Activated B cell treated with CpG ODN at 0.5 μM for 24 hours (primary cell): ENCODE data around the gene THOC2. TPM values are rescaled to one million over a fixed set of nuclear protein-coding genes. Genes with fewer than 3 reads are reported as not detected.
"Not testable (repeated sequence)": the region's sequence is repeated elsewhere in the genome, so short reads cannot be mapped to it uniquely, and the experiment has no call there.

Experiments used
- ATAC-seq: fragments of 200-7000 bp; cut with Tn5 transposase; one replicate; pipeline ENCODE4 v1.10.0; 2021; ENCODE audit warnings: low read depth, mild to moderate bottlenecking, moderate library complexity
- CTCF ChIA-PET: fragments of 350-600 bp; sonication (Branson Sonifier 250); formaldehyde crosslinking; loops from one replicate; lab custom pipeline; 2021; ENCODE audit warnings: antibody characterized with exemption; lab: Charles Lee
- POLR2A ChIA-PET: fragments of 350-600 bp; sonication (Branson Sonifier 250); formaldehyde crosslinking; loops from one replicate; lab custom pipeline; 2021; ENCODE audit warnings: antibody characterized with exemption; lab: Charles Lee
- DNase-seq: peaks from one replicate; pipeline ENCODE4 v3.0.0; 2022
- H3K27ac Mint-ChIP-seq: one replicate; pipeline ENCODE4 v1.8.0; 2020; ENCODE audit warnings: mixed read lengths
- H3K27me3 Mint-ChIP-seq: one replicate; pipeline ENCODE4 v1.8.0; 2021; ENCODE audit warnings: mixed read lengths
- H3K36me3 Mint-ChIP-seq: one replicate; pipeline ENCODE4 v1.8.0; 2021; ENCODE audit warnings: low read depth, mixed read lengths
- H3K4me1 Mint-ChIP-seq: one replicate; pipeline ENCODE4 v1.8.0; 2021; ENCODE audit warnings: mixed read lengths
- H3K4me3 Mint-ChIP-seq: one replicate; pipeline ENCODE4 v1.8.0; 2020; ENCODE audit warnings: mild to moderate bottlenecking, mixed read lengths
- H3K9me3 Mint-ChIP-seq: one replicate; pipeline ENCODE4 v1.8.0; 2020; ENCODE audit warnings: mixed read lengths
- intact Hi-C: fragments of 100-400 bp; cut with micrococcal nuclease; formaldehyde crosslinking; loops from one replicate; pipeline ENCODE4 v1.15.1; 2024
- total RNA-seq: library from RNA; stranded (reverse); gene quantifications from 2 replicates; pipeline ENCODE4 v1.2.3, GENCODE V29; 2022
- TF ChIP-seq, protein P1 (sequence below): fragments of 200-600 bp; IDR thresholded peaks from one replicate; pipeline ENCODE4 v1.8.0; 2022; ENCODE audit warnings: antibody characterized with exemption, mild to moderate bottlenecking

Gene THOC2
- total RNA-seq, 1 donor from 2014 or later: 106 TPM

DNA sequence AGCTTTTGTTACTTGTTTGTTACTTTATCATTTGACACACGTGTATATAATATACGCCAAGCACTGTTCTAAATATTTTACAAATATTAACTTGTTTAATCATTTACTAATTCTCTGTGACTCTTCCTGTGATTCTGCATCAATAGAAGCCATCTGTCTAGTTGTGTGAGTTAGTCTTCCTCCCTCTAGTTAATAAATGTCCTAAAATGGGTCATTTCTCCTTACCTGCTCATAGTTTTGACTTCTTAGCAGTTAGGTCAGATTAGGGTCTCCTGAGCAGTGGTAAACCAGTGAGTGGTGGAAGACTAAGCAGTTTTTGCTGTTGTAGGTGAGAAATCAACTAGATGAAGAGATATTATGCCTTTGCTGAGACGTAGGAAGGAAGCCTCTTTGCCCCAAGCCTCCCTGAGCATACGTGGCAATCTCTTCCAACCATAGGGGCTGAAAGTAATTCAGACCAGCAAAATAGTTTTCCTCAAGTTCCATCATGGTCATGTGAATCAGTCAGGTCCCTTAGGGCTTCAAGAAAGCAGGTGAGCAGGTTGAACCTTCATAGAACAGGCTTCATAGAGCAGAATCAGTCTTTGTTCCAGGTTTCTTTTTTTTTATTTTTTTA is 38.7 kb upstream of the THOC2 start:
- Mint-ChIP-seq H3K4me3 (no peak overlapping the region), H3K36me3 (no peaks in the 10 kb centered on the region), H3K4me1 (no peaks in the 10 kb centered on the region), H3K27me3 (no peaks in the 10 kb centered on the region), H3K9me3 (no peaks in the 10 kb centered on the region), H3K27ac (no peak overlapping the region)
- ChIA-PET POLR2A (no interaction called here), CTCF (no interaction called here)
- ATAC-seq (no peak), DNase-seq (no peak)
- intact Hi-C loops: no loop called here
- TF ChIP-seq, protein P1, sequence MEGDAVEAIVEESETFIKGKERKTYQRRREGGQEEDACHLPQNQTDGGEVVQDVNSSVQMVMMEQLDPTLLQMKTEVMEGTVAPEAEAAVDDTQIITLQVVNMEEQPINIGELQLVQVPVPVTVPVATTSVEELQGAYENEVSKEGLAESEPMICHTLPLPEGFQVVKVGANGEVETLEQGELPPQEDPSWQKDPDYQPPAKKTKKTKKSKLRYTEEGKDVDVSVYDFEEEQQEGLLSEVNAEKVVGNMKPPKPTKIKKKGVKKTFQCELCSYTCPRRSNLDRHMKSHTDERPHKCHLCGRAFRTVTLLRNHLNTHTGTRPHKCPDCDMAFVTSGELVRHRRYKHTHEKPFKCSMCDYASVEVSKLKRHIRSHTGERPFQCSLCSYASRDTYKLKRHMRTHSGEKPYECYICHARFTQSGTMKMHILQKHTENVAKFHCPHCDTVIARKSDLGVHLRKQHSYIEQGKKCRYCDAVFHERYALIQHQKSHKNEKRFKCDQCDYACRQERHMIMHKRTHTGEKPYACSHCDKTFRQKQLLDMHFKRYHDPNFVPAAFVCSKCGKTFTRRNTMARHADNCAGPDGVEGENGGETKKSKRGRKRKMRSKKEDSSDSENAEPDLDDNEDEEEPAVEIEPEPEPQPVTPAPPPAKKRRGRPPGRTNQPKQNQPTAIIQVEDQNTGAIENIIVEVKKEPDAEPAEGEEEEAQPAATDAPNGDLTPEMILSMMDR: no peak

- H3K36me3 Mint-ChIP-seq: no peaks in the 10 kb centered on the region
- peak; percentile 38 for DNase-seq
- TF ChIP-seq, protein P1: no peak
- ChIA-PET POLR2A (interaction anchor here (0.8 kb wide), 1 partner anchor 24 kb away, joined by 3 read pairs; no protein-coding TSS in a partner anchor), CTCF (no interaction called here)
- peak; percentile 89 for ATAC-seq
- peak overlapping the region; percentile 68 for H3K27ac Mint-ChIP-seq
- intact Hi-C loops: no loop called here
- H3K4me1 Mint-ChIP-seq: peaks cover 13% of the 10 kb centered on the region
- H3K9me3 Mint-ChIP-seq: no peaks in the 10 kb centered on the region
- peak overlapping the region; percentile 82 for H3K4me3 Mint-ChIP-seq
- no peaks in the 10 kb centered on the region for H3K27me3 Mint-ChIP-seq
Measured at GRCh38 chrX:123764967-123765871, 32.4 kb upstream of the THOC2 start.

DNA sequence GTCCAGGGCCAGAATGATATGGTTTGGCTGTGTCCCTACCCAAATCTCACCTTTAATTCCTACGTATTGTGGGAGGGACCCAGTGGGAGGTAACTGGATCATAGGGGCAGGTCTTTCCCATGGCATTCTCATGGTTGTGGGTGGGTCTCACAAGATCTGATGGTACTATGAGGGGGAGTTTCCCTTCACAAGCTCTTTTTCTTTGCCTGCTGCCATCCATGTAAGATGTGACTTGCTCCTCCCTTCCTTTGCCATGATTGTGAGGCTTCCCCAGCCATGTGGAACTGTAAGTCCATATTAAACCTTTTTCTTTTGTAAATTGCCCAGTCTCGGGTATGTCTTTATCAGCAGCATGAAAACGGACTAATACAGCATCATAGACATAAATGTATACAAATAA is 27.0 kb upstream of the THOC2 start:
- DNase-seq, H3K27ac Mint-ChIP-seq, H3K4me1 Mint-ChIP-seq, H3K4me3 Mint-ChIP-seq, intact Hi-C loops, H3K36me3 Mint-ChIP-seq, H3K9me3 Mint-ChIP-seq, ATAC-seq, POLR2A ChIA-PET, H3K27me3 Mint-ChIP-seq, CTCF ChIA-PET: not testable (repeated sequence)

- H3K27me3 Mint-ChIP-seq, ATAC-seq, H3K36me3 Mint-ChIP-seq, CTCF ChIA-PET, DNase-seq, H3K9me3 Mint-ChIP-seq, H3K4me3 Mint-ChIP-seq, H3K4me1 Mint-ChIP-seq, POLR2A ChIA-PET, H3K27ac Mint-ChIP-seq, intact Hi-C loops: not testable (repeated sequence)
Measured at GRCh38 chrX:123757794-123758193, 24.9 kb upstream of the THOC2 start.

DNA sequence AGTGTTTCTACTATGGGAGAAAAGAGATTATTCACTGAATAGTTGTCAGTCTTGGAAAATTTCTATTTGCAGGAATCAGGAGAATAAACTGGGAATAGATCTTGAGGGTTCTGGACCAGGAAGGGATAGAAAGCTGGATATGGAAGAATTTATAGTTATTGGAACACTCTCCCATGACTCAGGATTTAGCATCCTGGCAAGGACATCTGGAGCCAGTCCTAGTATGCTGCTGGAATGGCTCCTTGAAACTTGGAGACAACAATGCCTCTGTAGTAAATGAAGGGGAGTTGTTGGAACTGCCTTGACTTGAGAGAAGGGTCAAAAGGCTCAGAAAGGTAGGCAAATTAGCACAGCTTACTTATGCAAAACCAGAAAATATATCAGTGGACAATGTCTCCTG is 23.5 kb upstream of the THOC2 start:
- ChIA-PET POLR2A (no interaction called here), CTCF (no interaction called here)
- DNase-seq (no peak), ATAC-seq (no peak)
- intact Hi-C loops: no loop called here
- Mint-ChIP-seq H3K36me3 (no peaks in the 10 kb centered on the region), H3K27me3 (no peaks in the 10 kb centered on the region), H3K4me3 (no peak overlapping the region), H3K4me1 (peaks cover 2% of the 10 kb centered on the region), H3K27ac (no peak overlapping the region), H3K9me3 (no peaks in the 10 kb centered on the region)
- TF ChIP-seq, protein P1: no peak

- ChIA-PET CTCF (no interaction called here), POLR2A (no interaction called here)
- no peaks in the 10 kb centered on the region for H3K9me3 Mint-ChIP-seq
- no peak overlapping the region for H3K4me3 Mint-ChIP-seq
- no peaks in the 10 kb centered on the region for H3K27me3 Mint-ChIP-seq
- H3K27ac Mint-ChIP-seq: no peak overlapping the region
- ATAC-seq (no peak), DNase-seq (no peak)
- peaks cover 2% of the 10 kb centered on the region for H3K4me1 Mint-ChIP-seq
- H3K36me3 Mint-ChIP-seq: no peaks in the 10 kb centered on the region
- TF ChIP-seq, protein P1: no peak
- intact Hi-C loops: no loop called here
Measured at GRCh38 chrX:123755107-123755506, 22.3 kb upstream of the THOC2 start.
